Hematopoietic multipotent progenitor cell treated with erythropoietin and hydrocortisone succinate and interleukin-3 and kit ligand, for 17 days (in vitro differentiated cells): Measurements from ENCODE around the gene ACOX2.
"Not testable (repeated sequence)": the region's sequence is repeated elsewhere in the genome, so short reads cannot be mapped to it uniquely, and the experiment has no call there.

Source experiments
- DNase-seq: peaks from one replicate; pipeline ENCODE4 v3.0.0-alpha.2; 2015; ENCODE audit warnings: low spot score

ACOX2 gene

GRCh38 chr3:58534592-58535494, 2.1 kb downstream of the ACOX2 start:
- DNase-seq, result no peak

DNA sequence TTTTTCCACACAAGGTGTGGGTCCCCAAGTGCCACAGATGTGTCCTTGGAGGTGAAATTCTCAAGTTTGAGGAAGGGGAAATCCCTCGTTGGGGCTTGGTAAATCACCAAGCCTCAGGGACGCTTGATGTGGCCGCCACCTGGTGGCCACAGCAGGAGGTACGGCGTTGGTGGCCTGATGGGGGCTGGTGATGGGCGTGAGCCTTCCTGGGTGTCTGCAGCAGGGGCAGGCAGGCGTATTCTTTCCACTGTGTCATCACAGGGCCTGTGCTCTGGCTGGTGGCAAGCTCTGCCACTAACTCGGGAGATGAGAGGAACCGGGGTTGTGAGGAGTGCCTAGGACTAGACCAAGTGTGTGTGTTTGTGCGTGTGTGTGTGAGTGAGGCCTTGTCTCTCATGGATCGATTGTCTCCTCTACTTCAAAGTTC, 4.2 kb downstream of the ACOX2 start:
- peak; percentile 72 for DNase-seq

GRCh38 chr3:58531956-58532355, 5.0 kb downstream of the ACOX2 start:
- no peak for DNase-seq

DNA sequence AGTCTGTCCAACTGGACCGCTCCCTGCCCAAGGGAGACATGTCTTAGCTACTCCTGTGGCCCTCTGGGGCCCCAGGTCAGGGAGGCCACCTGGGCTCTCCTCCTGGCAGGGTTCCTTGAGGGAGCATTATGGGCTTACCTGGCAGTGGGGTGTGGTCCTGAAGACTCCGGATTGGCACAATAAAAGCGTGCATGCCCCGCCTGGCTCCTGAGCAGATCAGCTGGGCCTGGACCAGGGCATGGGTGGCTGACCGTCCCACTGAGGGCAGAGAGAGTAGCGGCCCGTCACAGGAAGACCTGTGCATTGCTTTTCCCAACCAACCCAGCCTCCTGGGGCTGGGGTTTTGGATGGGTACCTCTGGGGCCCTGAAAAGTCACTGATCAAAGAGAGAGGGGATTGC, 5.4 kb downstream of the ACOX2 start:
- DNase-seq, result no peak

- DNase-seq, result no peak
These were observed 6.6 kb downstream of the ACOX2 start for GRCh38 chr3:58530354-58530865.

DNA sequence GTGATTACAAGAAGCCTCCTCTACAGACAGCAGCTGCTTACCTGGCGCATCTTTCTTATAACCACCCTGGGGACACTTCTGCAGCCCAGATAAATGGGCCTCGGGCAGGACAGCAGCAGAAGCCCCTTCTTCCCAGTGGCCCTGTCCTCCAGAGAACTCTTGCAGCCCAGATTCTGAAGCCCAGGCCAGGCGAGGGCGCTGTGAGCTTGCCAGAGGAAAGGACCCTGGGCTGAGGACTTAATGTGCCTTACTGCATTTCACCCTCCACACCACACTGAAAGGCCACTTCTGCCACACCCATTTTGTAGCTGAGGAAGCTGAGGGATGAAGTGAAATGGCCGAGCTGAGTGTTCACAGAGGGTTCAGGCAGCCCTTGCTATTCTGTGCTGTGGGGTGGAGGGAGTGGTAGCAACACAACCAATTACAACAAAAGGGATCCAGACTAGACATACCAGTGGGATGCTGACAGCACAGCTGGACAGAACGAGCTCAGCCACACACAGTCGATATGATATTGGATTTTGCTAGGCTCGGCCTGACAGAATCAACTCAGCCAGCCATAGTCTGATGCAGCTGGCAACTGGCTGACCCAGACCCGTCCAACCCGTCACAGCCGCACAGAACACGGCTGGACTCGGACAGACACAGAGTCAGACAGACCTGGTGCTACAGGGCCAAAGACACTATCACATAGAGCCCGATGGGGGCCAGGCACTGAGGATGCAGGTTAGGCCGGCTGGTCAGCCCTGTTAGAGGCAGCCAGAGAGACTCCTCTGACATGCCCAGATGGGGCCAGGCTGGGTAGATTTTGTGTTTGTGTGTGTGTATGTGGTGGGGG, 7.3 kb downstream of the ACOX2 start:
- no peak for DNase-seq

DNA sequence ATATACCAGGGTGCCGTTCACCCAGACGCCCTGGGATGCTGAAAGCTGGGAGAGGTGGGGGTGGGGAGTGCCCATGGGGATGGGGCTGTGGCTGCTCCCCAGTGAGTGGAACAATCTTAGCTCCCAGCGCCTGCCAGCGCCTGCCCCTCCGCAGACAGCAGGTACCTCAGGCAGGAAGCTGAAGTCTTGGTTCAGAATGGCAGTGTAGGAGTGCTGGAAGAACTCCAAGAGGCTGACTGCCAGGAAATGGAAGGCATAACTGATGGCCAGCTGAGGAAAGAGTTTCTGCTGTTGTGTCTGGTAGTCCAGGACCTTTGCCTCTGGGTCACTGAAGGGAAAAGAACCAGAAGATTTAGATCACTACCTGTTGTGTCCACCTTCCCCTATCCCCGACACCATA, 8.4 kb downstream of the ACOX2 start:
- DNase-seq, result no peak

- not testable (repeated sequence) for DNase-seq
These were observed 9.6 kb downstream of the ACOX2 start for GRCh38 chr3:58527440-58527839.

DNA sequence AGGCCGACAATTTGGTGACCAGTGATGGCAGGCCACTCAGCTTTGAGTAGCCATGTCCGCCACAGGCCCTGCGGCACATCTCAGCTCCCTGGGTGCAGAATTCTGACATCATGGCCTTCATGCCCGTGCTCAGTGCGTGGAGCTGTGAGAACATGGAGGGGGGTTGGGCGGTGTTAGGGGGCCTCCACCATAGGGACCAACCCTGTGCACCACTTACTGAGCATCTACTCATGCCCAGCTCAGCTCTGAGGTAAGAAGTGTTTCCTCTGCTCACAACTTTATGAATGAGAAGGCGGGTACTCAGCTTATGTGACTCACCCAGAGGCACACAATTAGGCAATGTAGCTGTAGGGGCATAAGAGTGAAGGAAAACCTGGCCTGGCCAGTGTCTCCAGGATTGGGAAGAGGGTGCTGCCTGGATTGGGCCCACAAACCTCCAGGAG, 10.5 kb downstream of the ACOX2 start:
- no peak for DNase-seq

DNA sequence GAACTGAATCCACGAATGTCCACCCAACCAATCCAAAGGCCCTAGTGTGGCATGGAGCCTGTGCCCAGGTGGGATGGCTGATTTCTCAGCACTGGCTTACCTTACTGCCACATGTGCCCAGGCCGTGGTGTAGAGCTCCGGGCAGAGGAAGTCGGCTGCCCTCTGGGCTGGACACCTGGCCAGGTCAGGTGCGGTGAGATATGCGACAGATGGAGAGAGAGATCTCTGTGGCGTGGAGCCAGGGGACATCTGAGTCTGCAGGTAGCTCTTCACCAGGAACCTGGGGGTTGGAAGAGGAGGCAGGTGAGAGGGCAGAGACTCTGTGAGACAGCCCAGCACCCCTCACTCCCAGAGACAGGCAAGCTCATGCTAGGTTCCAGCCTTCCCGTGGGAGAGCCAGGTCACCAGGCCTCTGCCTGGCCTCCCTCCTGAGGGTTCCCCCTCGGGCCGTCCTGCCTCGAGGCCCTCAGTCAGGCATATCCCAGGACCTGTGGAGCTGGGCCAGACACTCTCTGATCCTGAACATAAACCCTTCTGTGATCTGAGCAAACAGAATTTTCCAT, 12.6 kb downstream of the ACOX2 start:
- no peak for DNase-seq

- peak; percentile 8 for DNase-seq
These were observed 14.1 kb downstream of the ACOX2 start for GRCh38 chr3:58522759-58523425.

- no peak for DNase-seq
These were observed 14.9 kb downstream of the ACOX2 start for GRCh38 chr3:58521917-58522631.

GRCh38 chr3:58521336-58521670, 15.7 kb downstream of the ACOX2 start:
- no peak for DNase-seq

GRCh38 chr3:58520403-58521335, 16.3 kb downstream of the ACOX2 start:
- no peak for DNase-seq

- DNase-seq, result no peak
These were observed 17.2 kb downstream of the ACOX2 start for GRCh38 chr3:58519668-58520402.

GRCh38 chr3:58518291-58518789, 18.6 kb downstream of the ACOX2 start:
- no peak for DNase-seq

GRCh38 chr3:58514405-58514804, 22.6 kb downstream of the ACOX2 start:
- DNase-seq, result no peak

GRCh38 chr3:58508437-58508836, 28.6 kb downstream of the ACOX2 start:
- DNase-seq, result no peak

DNA sequence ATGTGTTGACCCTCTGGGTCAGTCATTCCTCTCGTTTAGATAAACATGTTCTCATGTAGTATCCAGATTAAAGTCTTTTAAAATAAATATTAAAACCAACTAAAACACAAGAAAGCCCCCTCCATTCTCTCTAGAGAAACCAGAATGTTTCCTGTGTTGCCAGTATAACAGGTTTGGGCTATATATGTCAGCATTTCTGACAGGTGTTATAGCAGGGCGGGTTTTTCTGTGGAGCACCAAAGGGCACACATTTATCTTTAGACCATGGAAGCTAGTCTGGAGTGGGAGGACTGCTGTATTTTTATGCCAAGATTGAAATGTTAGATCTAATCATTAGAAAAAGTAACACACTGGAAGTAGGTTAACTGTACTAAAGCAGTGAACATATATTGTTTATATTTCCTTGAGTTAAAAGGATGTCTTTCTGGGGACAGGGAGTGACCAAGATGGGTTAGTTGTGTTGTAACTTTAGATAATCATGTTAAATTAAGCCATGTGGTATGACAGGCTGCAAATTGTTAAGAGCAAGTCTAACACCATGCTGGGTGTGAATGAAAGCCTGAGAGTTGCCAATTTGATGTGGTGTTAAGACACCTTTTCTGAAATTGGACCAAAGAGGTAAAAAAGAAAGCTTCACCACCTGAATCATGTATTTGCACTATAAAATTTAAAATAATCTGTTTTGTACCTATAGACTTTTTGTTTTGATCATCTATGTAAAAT, 29.5 kb downstream of the ACOX2 start:
- no peak for DNase-seq
